C4-2B (cell line): ENCODE measurements around the gene MED4.

Experiments used
- H3K27ac ChIP-seq: fragments of 450-650 bp; 2 replicates; pipeline ENCODE4 v1.5.1; 2017
- CTCF ChIP-seq: fragments of 450-650 bp; conservative IDR thresholded peaks from 2 replicates; pipeline ENCODE4 v1.5.1; 2017; ENCODE audit warnings: mild to moderate bottlenecking
- ZFX ChIP-seq: fragments of 450-650 bp; IDR thresholded peaks from 2 replicates; pipeline ENCODE4 v1.6.1; 2017

Gene MED4

GRCh38 chr13:48029859-48030258 is 65.0 kb downstream of the MED4 start:
- TF ChIP-seq CTCF: no peak
- no peak for TF ChIP-seq ZFX
- H3K27ac ChIP-seq: no peak overlapping the region

- TF ChIP-seq ZFX (no peak), CTCF (no peak)
- no peak overlapping the region for H3K27ac ChIP-seq
Measured at GRCh38 chr13:48028066-48028465, 66.8 kb downstream of the MED4 start.
